ENCODE data around the gene BDKRB2. TPM values are rescaled to one million over a fixed set of nuclear protein-coding genes. Genes with fewer than 3 reads are reported as not detected.

Gene BDKRB2
- total RNA-seq, 1 experiment from 2014 or later, result 0.21 TPM

DNA sequence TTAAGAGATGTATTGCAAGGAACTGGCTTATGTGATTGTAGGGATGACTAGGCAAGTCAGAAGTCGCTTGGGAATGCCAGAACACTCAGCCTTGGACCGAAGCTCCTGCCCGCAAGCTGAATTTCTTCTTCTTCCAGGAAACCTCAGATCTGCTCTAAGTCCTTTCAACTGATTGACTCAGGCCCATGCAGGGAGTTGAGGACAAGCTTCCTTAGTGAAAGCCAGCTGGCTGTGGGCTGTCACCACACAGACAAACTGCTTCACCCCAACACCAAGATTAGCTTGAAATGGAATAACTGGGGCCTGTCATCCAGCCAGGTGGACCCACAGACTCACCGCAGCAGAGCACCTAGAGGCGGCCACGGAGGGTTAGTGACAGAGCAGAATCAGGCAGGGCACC is 24.7 kb downstream of the BDKRB2 start:
- no TSS peak for BruUV-seq (replicated peaks)
- no peak for DNase-seq (ENCODE audit: low spot score)
- H3K4me3 ChIP-seq (ENCODE audit: low read depth, low read length, poor library complexity, severe bottlenecking), result no peak overlapping the region
- TF ChIP-seq EZH2 (IDR thresholded peaks at IDR 0.05; ENCODE audit: borderline replicate concordance, low read depth, low read length, poor library complexity, severe bottlenecking), result no peak
- TF ChIP-seq, protein P1, sequence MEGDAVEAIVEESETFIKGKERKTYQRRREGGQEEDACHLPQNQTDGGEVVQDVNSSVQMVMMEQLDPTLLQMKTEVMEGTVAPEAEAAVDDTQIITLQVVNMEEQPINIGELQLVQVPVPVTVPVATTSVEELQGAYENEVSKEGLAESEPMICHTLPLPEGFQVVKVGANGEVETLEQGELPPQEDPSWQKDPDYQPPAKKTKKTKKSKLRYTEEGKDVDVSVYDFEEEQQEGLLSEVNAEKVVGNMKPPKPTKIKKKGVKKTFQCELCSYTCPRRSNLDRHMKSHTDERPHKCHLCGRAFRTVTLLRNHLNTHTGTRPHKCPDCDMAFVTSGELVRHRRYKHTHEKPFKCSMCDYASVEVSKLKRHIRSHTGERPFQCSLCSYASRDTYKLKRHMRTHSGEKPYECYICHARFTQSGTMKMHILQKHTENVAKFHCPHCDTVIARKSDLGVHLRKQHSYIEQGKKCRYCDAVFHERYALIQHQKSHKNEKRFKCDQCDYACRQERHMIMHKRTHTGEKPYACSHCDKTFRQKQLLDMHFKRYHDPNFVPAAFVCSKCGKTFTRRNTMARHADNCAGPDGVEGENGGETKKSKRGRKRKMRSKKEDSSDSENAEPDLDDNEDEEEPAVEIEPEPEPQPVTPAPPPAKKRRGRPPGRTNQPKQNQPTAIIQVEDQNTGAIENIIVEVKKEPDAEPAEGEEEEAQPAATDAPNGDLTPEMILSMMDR (conservative IDR thresholded peaks at IDR 0.05; ENCODE audit: low read depth, low read length), result no peak
- H3K27ac ChIP-seq (ENCODE audit: low read depth, low read length, poor library complexity, severe bottlenecking), result no peak overlapping the region
- H3K27me3 ChIP-seq (replicated peaks; ENCODE audit: insufficient read depth, low read depth, low read length, poor library complexity), result no peaks in the 10 kb centered on the region
- POLR2A ChIA-PET (ENCODE audit: low non-redundant PET), result no interaction called here
- H3K36me3 ChIP-seq (ENCODE audit: insufficient read depth, low read length, poor library complexity, severe bottlenecking), result no peaks in the 10 kb centered on the region
- H3K4me1 ChIP-seq (ENCODE audit: insufficient read depth, low read length, poor library complexity, severe bottlenecking), result peaks cover 7% of the 10 kb centered on the region
- intact Hi-C loops (cut with micrococcal nuclease; ENCODE audit: unreplicated experiment), result no loop called here
- CTCF ChIA-PET, result no interaction called here
- H3K9me3 ChIP-seq (ENCODE audit: low read depth, low read length, poor library complexity, severe bottlenecking), result no peaks in the 10 kb centered on the region

DNA sequence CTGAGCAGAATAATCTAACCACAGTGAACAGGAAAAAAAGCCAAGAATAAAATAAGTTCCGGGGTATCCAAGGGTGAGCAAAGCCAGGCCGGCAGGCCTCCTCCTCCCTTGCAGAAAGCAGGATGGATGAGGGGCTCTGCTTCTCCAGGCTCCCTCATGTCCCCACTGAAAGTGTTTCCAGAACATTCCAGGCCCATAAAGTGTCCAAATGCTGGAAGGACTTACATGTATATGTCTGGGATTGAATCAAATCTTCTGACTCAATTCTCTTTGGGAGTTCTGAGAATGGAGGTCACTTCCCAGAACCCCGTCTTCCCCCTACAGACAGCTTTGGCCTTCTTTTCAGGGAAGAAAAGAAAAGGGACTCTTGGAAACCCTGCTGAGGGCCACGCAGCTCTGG is 26.4 kb downstream of the BDKRB2 start:
- no peaks in the 10 kb centered on the region for H3K36me3 ChIP-seq (ENCODE audit: insufficient read depth, low read length, poor library complexity, severe bottlenecking)
- POLR2A ChIA-PET (ENCODE audit: low non-redundant PET), result no interaction called here

GRCh38 chr14:96231526-96232130 is 27.0 kb downstream of the BDKRB2 start:
- Histone ChIP-seq H3K4me3 (ENCODE audit: low read depth, low read length, poor library complexity, severe bottlenecking) (no peak overlapping the region), H3K27ac (ENCODE audit: low read depth, low read length, poor library complexity, severe bottlenecking) (no peak overlapping the region), H3K4me1 (ENCODE audit: insufficient read depth, low read length, poor library complexity, severe bottlenecking) (peaks cover 4% of the 10 kb centered on the region), H3K36me3 (ENCODE audit: insufficient read depth, low read length, poor library complexity, severe bottlenecking) (no peaks in the 10 kb centered on the region), H3K9me3 (ENCODE audit: low read depth, low read length, poor library complexity, severe bottlenecking) (no peaks in the 10 kb centered on the region), H3K27me3 (replicated peaks; ENCODE audit: insufficient read depth, low read depth, low read length, poor library complexity) (no peaks in the 10 kb centered on the region)
- no peak for DNase-seq (ENCODE audit: low spot score)
- ChIA-PET CTCF (no interaction called here), POLR2A (ENCODE audit: low non-redundant PET) (interaction anchor here (0.6 kb wide), 1 partner anchor 593 kb away, joined by 6 read pairs; no protein-coding TSS in a partner anchor)
- TF ChIP-seq EZH2 (IDR thresholded peaks at IDR 0.05; ENCODE audit: borderline replicate concordance, low read depth, low read length, poor library complexity, severe bottlenecking), result no peak
- TF ChIP-seq, protein P1 (conservative IDR thresholded peaks at IDR 0.05; ENCODE audit: low read depth, low read length), result no peak
- no TSS peak for BruUV-seq (replicated peaks)
- intact Hi-C loops (cut with micrococcal nuclease; ENCODE audit: unreplicated experiment), result no loop called here

More for the DNA sequence above, 26.4 kb downstream of the BDKRB2 start:
- TF ChIP-seq EZH2 (IDR thresholded peaks at IDR 0.05; ENCODE audit: borderline replicate concordance, low read depth, low read length, poor library complexity, severe bottlenecking), result no peak
- TF ChIP-seq, protein P1 (conservative IDR thresholded peaks at IDR 0.05; ENCODE audit: low read depth, low read length), result no peak
- CTCF ChIA-PET, result no interaction called here
- intact Hi-C loops (cut with micrococcal nuclease; ENCODE audit: unreplicated experiment), result no loop called here
- H3K27ac ChIP-seq (ENCODE audit: low read depth, low read length, poor library complexity, severe bottlenecking), result no peak overlapping the region
- BruUV-seq (replicated peaks), result no TSS peak
- H3K4me1 ChIP-seq (ENCODE audit: insufficient read depth, low read length, poor library complexity, severe bottlenecking), result peaks cover 5% of the 10 kb centered on the region
- H3K4me3 ChIP-seq (ENCODE audit: low read depth, low read length, poor library complexity, severe bottlenecking), result no peak overlapping the region
- DNase-seq (ENCODE audit: low spot score), result no peak
- H3K9me3 ChIP-seq (ENCODE audit: low read depth, low read length, poor library complexity, severe bottlenecking), result no peaks in the 10 kb centered on the region
- no peaks in the 10 kb centered on the region for H3K27me3 ChIP-seq (replicated peaks; ENCODE audit: insufficient read depth, low read depth, low read length, poor library complexity)

Measured in A673 (cell line).